K562 (cell line): ENCODE measurements around the gene CDK9. TPM values are rescaled to one million over a fixed set of nuclear protein-coding genes. Genes with fewer than 3 reads are reported as not detected.
A peak's percentile ranks its signal among the peaks of the same experiment; 100 is the strongest.

Source experiments
- CREB1 ChIP-seq, 2 experiments: sonication (generic) in 1 of 2; formaldehyde crosslinking in 1 of 2; IDR thresholded peaks; 2 replicates each; pipeline versions ENCODE4 v1.6.1 to v1.8.0; 2012 to 2022; ENCODE audit warnings: inconsistent platforms in 1 of 2, mild to moderate bottlenecking in 1 of 2, missing genetic modification reagents in 1 of 2, moderate library complexity in 1 of 2
- EP300 ChIP-seq: IDR thresholded peaks from 2 replicates; pipeline ENCODE4 v1.6.1; 2012; ENCODE audit warnings: low read length, improper control_type of control experiment
- HLTF ChIP-seq: fragments of 450-650 bp; IDR thresholded peaks from 2 replicates; pipeline ENCODE4 v1.6.1; 2016
- MGA ChIP-seq: fragments of 450-650 bp; IDR thresholded peaks from 2 replicates; pipeline ENCODE4 v1.6.1; 2016; ENCODE audit warnings: mild to moderate bottlenecking, moderate library complexity
- SRSF3 ChIP-seq: fragments of 200-400 bp; formaldehyde crosslinking; IDR thresholded peaks from 2 replicates; pipeline ENCODE4 v1.6.1; 2016; ENCODE audit warnings: mild to moderate bottlenecking, low read length, moderate library complexity; ENCODE audit not compliant: insufficient read depth
- STAT6 ChIP-seq: sonication (generic); formaldehyde crosslinking; IDR thresholded peaks from 2 replicates; pipeline ENCODE4 v1.8.1; 2023; ENCODE audit warnings: mild to moderate bottlenecking, missing genetic modification reagents
- TCF7 ChIP-seq: sonication (generic); IDR thresholded peaks from 2 replicates; pipeline ENCODE4 v1.6.1; 2016; ENCODE audit warnings: antibody characterized with exemption, borderline replicate concordance
- ZBTB33 ChIP-seq: sonication (generic); formaldehyde crosslinking; IDR thresholded peaks from 2 replicates; pipeline ENCODE4 v1.8.1; 2023; ENCODE audit warnings: mild to moderate bottlenecking, missing genetic modification reagents
- polyA plus RNA-seq, 8 experiments: library from polyadenylated mRNA; depleted of rRNA in 4 of 8; stranded (reverse) in 5 of 8; unstranded in 3 of 8; fragments of >200 nt; fragmentation: Nextera tagmentation in 2 of 8; fragmentation: Illumina TruSeq in 1 of 8; extraction: Ambion mirVana in 2 of 8; extraction: Trizol in 1 of 8; gene quantifications; 2 replicates each; pipeline versions ENCODE4 v1.2.1 to v1.2.3, GENCODE V29; 2011 to 2014; ENCODE audit warnings: inconsistent platforms in 1 of 8, missing spikeins in 1 of 8
- total RNA-seq, 7 experiments: library from RNA; depleted of rRNA in 6 of 7; stranded (reverse); fragments of >200 nt in 6 of 7; fragmentation: Illumina TruSeq in 2 of 7; extraction: Trizol in 2 of 7; gene quantifications; 2 replicates each; pipeline versions ENCODE4 v1.2.1 to v1.2.3, GENCODE V29; 2011 to 2021; ENCODE audit warnings: low replicate concordance in 1 of 7

CDK9 gene
- total and polyA plus RNA-seq, 9 of the 15 experiments (the other 6 are each of a cell fraction or from before 2014, with no cell fraction given), result 4.2 to 78.6 (median 33.0) TPM

DNA sequence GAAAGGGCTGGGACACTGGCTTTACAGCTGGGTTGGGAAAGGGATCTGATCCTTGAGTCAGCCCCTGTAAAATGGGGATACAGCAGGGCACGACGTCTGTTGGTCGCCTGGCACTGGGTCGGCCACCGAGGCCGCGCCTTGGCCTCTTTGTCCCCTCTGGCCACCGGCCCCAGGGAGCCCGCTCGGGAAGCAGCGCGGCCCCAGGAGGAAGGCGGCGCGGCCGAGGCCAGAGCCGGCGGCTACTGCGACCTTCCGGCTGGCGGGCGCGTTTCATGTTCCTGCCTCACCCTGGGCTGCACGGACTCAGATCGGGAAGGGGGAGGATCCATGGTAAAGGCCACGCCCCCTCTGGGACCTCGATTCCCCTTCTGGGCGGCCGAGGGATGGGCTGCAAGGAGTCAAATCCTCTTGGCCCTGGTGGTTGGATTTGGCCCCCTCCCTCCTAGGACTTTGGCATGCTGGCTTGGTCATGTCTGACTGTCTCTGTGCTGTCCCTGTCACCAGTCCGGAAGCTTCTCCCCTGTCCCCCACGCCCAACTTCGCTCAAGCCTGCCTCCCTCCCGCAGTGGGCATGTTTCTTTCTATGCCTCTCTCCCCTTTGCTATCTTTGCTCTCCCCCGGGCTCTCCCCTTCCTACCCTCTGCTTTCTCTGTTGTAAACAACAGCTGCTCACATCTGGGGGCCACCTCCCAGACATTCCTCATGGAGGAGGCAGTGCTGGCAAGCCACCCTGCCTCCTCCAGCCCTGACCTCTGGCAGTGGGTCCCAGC lies 42.6 kb downstream of the CDK9 start (continued):
- TF ChIP-seq MGA (no peak), HLTF (0 out of 2 replicates have a peak, but pooled peaks have one; percentile 37), CREB1 (IDR thresholded peaks at IDR 0.05) (no peak), CREB1 (CRISPR knock-in tag; IDR thresholded peaks at IDR 0.05) (no peak), SRSF3 (no peak), EP300 (no peak), TCF7 (peak; percentile 83; the same call in 1 of the 2 replicates), STAT6 (CRISPR knock-in tag) (no peak), ZBTB33 (CRISPR knock-in tag) (0 out of 2 replicates have a peak, but pooled peaks have one; percentile 30)
